Measurements from ENCODE around the gene SLC39A7.

DNA sequence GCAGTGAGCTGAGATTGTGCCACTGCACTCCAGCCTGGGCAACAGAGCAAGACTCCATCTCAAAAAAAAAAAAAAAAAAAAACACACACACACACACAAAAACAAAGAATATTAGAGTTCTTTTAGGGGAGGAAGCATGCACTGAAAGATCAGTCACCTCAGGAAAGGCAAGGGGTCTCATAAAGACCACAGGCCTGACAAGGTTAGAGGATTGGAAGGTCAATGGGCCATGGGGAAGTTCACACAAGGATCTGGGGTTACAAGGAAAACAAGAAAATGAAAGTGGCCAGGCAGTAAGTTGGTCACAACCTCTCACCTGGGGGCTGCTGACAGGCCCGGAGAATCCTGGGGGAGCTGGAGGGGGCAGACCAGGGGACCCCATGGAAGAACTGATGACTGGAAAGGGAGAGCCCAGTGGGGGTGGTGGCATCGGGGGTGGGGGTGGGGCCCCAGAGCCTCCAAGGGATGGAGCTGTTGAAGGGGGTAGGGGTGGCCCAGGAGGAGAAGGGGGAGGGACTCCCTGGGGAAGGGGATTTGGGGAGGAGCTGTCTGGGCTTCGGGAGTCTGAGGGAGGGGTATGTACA lies 1.7 kb upstream of the SLC39A7 start:
- no peak for TF ChIP-seq EZH2 (IDR thresholded peaks at IDR 0.05; ENCODE audit: borderline replicate concordance, low read length)
- TF ChIP-seq, protein P1, sequence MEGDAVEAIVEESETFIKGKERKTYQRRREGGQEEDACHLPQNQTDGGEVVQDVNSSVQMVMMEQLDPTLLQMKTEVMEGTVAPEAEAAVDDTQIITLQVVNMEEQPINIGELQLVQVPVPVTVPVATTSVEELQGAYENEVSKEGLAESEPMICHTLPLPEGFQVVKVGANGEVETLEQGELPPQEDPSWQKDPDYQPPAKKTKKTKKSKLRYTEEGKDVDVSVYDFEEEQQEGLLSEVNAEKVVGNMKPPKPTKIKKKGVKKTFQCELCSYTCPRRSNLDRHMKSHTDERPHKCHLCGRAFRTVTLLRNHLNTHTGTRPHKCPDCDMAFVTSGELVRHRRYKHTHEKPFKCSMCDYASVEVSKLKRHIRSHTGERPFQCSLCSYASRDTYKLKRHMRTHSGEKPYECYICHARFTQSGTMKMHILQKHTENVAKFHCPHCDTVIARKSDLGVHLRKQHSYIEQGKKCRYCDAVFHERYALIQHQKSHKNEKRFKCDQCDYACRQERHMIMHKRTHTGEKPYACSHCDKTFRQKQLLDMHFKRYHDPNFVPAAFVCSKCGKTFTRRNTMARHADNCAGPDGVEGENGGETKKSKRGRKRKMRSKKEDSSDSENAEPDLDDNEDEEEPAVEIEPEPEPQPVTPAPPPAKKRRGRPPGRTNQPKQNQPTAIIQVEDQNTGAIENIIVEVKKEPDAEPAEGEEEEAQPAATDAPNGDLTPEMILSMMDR (IDR thresholded peaks at IDR 0.05; ENCODE audit: low read length): no peak
